Measurements from ENCODE around the gene SDK1. TPM values are rescaled to one million over a fixed set of nuclear protein-coding genes. Genes with fewer than 3 reads are reported as not detected.
"Not testable (repeated sequence)": the region's sequence is repeated elsewhere in the genome, so short reads cannot be mapped to it uniquely, and the experiment has no call there.

SDK1 gene
- total RNA-seq, 4 donors from 2014 or later = 1.3 to 5.0 (median 2.0) TPM

DNA sequence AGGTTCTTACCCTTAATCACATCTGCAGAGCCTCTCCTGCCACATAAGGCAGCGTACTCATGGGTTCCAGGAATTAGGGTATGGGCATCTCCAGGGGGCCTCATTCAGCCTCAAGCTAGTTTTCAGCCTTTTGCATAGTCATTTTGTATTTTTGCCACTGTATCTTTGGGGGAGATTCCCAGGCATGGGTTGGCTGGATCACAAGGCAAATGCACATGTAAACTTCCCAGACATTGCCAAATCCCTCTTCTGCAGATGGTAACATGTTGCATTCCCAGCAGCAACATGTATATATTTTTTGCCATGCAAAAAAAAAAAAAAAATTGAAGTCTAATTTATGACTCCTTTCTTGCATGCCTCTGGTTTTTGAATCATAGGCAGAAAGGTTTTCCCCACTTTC, 785.7 kb downstream of the SDK1 start:
- H3K9me3 ChIP-seq = no peaks in the 10 kb centered on the region
- no peaks in the 10 kb centered on the region for H3K36me3 ChIP-seq
- intact Hi-C loops (cut with DNase I) = no loop called here
- no peaks in the 10 kb centered on the region for H3K4me1 ChIP-seq
- DNase-seq = no peak
- 97 to 100% methylated on average over 1 of the region's 1 CpG for WGBS, 2 donors
- H3K4me3 ChIP-seq (replicated peaks in 1 of 3) = no peak overlapping the region
- TF ChIP-seq, protein P1, sequence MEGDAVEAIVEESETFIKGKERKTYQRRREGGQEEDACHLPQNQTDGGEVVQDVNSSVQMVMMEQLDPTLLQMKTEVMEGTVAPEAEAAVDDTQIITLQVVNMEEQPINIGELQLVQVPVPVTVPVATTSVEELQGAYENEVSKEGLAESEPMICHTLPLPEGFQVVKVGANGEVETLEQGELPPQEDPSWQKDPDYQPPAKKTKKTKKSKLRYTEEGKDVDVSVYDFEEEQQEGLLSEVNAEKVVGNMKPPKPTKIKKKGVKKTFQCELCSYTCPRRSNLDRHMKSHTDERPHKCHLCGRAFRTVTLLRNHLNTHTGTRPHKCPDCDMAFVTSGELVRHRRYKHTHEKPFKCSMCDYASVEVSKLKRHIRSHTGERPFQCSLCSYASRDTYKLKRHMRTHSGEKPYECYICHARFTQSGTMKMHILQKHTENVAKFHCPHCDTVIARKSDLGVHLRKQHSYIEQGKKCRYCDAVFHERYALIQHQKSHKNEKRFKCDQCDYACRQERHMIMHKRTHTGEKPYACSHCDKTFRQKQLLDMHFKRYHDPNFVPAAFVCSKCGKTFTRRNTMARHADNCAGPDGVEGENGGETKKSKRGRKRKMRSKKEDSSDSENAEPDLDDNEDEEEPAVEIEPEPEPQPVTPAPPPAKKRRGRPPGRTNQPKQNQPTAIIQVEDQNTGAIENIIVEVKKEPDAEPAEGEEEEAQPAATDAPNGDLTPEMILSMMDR (IDR thresholded peaks at IDR 0.05) = no peak
- no peak for TF ChIP-seq POLR2A (IDR thresholded peaks at IDR 0.05)
- H3K27me3 ChIP-seq = no peaks in the 10 kb centered on the region
- H3K27ac ChIP-seq = no peak overlapping the region

DNA sequence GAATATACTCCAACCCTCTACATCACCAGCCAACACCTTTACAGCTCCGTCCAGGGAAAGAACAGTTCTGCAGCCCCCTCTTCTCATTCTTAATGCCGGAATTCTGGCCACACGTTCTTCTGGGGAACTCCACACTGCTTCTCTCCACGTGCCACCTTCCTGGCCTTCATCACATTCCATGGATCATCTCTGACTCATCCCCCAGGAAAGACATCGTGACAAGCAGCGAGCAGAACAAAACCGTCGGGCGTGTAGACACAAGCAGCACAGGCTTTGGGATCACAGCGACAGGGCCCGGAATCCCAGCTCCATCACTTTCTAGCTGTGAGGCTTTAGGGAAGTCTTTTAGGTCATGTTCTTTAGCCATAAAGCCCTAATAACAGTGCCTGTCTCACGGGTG, 790.7 kb downstream of the SDK1 start:
- H3K4me1 ChIP-seq = no peaks in the 10 kb centered on the region
- no peaks in the 10 kb centered on the region for H3K27me3 ChIP-seq
- intact Hi-C loops (cut with DNase I) = no loop called here
- H3K9me3 ChIP-seq = no peaks in the 10 kb centered on the region
- H3K4me3 ChIP-seq (replicated peaks in 1 of 3) = no peak overlapping the region
- DNase-seq = no peak
- no peak for TF ChIP-seq POLR2A (IDR thresholded peaks at IDR 0.05)
- TF ChIP-seq, protein P1 (IDR thresholded peaks at IDR 0.05) = no peak
- H3K36me3 ChIP-seq = no peaks in the 10 kb centered on the region
- WGBS, 2 donors = 90 to 92% methylated on average over 12 of the region's 12 CpGs
- H3K27ac ChIP-seq = no peak overlapping the region

DNA sequence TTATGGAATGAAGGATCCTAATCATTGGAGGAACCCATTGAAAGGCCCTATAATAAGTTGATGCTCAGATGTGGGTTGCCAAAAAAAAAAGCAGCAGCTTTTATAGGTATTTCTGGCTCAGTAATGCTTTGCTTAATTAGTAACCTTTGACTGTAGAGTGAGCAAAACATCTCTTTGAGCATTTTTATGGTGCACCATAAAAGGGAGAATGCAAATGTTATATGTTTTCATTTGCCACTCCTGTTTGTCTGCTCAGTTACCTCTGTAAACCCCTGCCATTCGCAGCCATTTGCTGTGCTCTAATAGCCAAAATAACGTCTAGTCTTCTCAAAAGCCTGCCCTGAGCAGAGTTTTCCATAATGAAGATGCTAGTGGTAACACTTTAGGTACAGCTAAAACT, 792.0 kb downstream of the SDK1 start:
- no peaks in the 10 kb centered on the region for H3K4me1 ChIP-seq
- no peak for TF ChIP-seq POLR2A (IDR thresholded peaks at IDR 0.05)
- TF ChIP-seq, protein P1 (IDR thresholded peaks at IDR 0.05) = no peak
- no peak overlapping the region for H3K27ac ChIP-seq
- intact Hi-C loops (cut with DNase I) = no loop called here
- H3K9me3 ChIP-seq = no peaks in the 10 kb centered on the region
- no peak for DNase-seq
- 90 to 93% methylated on average over 2 of the region's 2 CpGs for WGBS, 2 donors
- no peak overlapping the region for H3K4me3 ChIP-seq (replicated peaks in 1 of 3)
- no peaks in the 10 kb centered on the region for H3K36me3 ChIP-seq
- H3K27me3 ChIP-seq = no peaks in the 10 kb centered on the region

DNA sequence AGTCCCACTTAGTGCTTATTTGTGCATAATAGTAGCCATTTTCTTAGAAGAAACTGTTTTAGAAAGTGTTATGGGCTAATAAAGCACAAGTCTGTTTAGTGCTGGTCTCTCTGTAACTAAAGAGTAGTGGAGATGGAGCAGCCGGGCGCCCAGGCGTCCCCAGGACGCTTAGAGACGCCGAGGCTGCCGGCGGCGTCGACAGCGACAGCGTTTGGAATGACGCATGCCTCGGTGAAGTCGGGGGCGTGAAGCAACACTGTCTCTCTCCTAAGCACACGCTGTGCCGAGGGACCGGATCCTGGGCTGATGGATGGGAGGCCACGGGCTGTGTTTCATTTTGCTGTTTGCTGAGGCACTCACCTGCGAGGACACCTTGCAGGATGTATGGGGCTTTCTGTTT, 792.4 kb downstream of the SDK1 start:
- Histone ChIP-seq H3K4me1 (no peaks in the 10 kb centered on the region), H3K27ac (no peak overlapping the region), H3K36me3 (no peaks in the 10 kb centered on the region), H3K27me3 (no peaks in the 10 kb centered on the region), H3K4me3 (replicated peaks in 1 of 3) (no peak overlapping the region), H3K9me3 (no peaks in the 10 kb centered on the region)
- no peak for DNase-seq
- intact Hi-C loops (cut with DNase I) = no loop called here
- TF ChIP-seq POLR2A (IDR thresholded peaks at IDR 0.05) = no peak
- TF ChIP-seq, protein P1 (IDR thresholded peaks at IDR 0.05) = no peak
- WGBS, 2 donors = 87% methylated on average over 21 of the region's 21 CpGs

DNA sequence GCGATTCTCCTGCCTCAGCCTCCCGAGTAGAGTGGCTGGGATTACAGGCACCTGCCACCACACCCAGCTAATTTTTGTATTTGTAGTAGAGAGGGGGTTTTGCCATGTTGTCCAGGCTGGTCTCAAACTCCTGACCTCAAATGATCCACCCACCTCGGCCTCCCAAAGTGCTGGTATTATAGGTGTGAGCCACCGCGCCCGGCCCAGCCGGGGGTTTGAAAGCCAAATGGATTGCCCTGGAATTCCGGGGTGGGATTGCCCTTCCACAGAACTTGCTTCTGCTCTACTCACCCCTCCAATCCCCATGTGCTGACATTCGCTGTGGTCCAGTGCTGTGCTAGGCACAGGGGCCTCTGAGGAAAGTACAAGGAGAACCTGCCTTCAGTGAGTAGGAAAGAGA, 793.1 kb downstream of the SDK1 start:
- intact Hi-C loops (cut with DNase I); H3K36me3 ChIP-seq; H3K27ac ChIP-seq; H3K27me3 ChIP-seq; H3K9me3 ChIP-seq; DNase-seq; H3K4me1 ChIP-seq; H3K4me3 ChIP-seq (replicated peaks in 1 of 3): not testable (repeated sequence)
- WGBS, 2 donors = 95 to 96% methylated on average over 8 to 9 of the region's 9 CpGs
